Endothelial cell of umbilical vein (primary cell): ENCODE data around the gene SFI1. TPM values are rescaled to one million over a fixed set of nuclear protein-coding genes. Genes with fewer than 3 reads are reported as not detected.

Experiments
- BruUV-seq: library from RNA; stranded (reverse); fragments of 400-500 nt; replicated peaks from 2 replicates; lab custom pipeline; 2021; lab: Mats Ljungman, UMichigan
- CTCF ChIA-PET: fragments of 300-600, 350-600 bp; sonication (Branson Sonifier 250); formaldehyde crosslinking; loops from one replicate; lab custom pipeline; 2021; ENCODE audit warnings: antibody characterized with exemption, inconsistent platforms; lab: Charles Lee
- POLR2A ChIA-PET: fragments of 300-600, 350-600 bp; sonication (Branson Sonifier 250); formaldehyde crosslinking; loops from one replicate; lab custom pipeline; 2021; ENCODE audit warnings: antibody characterized with exemption, inconsistent platforms; lab: Charles Lee
- DNase-seq: peaks from one replicate; pipeline ENCODE4 v3.0.0-alpha.2; 2011; ENCODE audit warnings: low read depth, low spot score
- FAIRE-seq: peaks from 2 replicates; lab custom pipeline; 2011; peaks lifted over from hg19 to GRCh38; lab: Jason Lieb, UNC
- H2AFZ ChIP-seq: 2 replicates; pipeline ENCODE4 v1.6.0; 2012; ENCODE audit warnings: low read depth, low read length, control low read depth, inconsistent platforms
- H3K27ac ChIP-seq: 2 replicates; pipeline ENCODE4 v1.5.1; 2011; ENCODE audit warnings: low read depth, mild to moderate bottlenecking, control low read depth, low read length, moderate library complexity; ENCODE audit not compliant: insufficient read depth
- H3K27me3 ChIP-seq, 2 experiments: 2 replicates each; pipeline versions ENCODE4 v1.6.0 to v1.6.1; 2011; ENCODE audit warnings: low read length in 2 of 2, mixed read lengths in 1 of 2; ENCODE audit not compliant: control insufficient read depth in 2 of 2, insufficient read depth in 2 of 2
- H3K36me3 ChIP-seq, 2 experiments: 2 replicates in 1 of 2; 3 replicates in 1 of 2; pipeline ENCODE4 v1.5.1; 2011; ENCODE audit warnings: low read length in 2 of 2, mild to moderate bottlenecking in 1 of 2, moderate library complexity in 1 of 2; ENCODE audit not compliant: control insufficient read depth in 2 of 2, insufficient read depth in 2 of 2; ENCODE audit errors: extremely low read depth in 1 of 2
- H3K4me1 ChIP-seq: 3 replicates; pipeline ENCODE4 v1.5.1; 2011; ENCODE audit warnings: mild to moderate bottlenecking, low read length; ENCODE audit not compliant: control insufficient read depth, insufficient read depth; ENCODE audit errors: extremely low read depth
- H3K4me2 ChIP-seq: 2 replicates; pipeline ENCODE4 v1.6.1; 2011; ENCODE audit warnings: low read length, control low read depth, mixed read lengths; ENCODE audit not compliant: insufficient read depth
- H3K4me3 ChIP-seq, 3 experiments: fragments of 200-600 bp in 1 of 3; sonication (generic), shearing (Covaris generic) in 1 of 3; replicated peaks in 1 of 3; 2 replicates each; pipeline ENCODE4 v1.5.1; 2011 to 2016; ENCODE audit warnings: control low read depth in 3 of 3, low read length in 3 of 3, mild to moderate bottlenecking in 2 of 3, inconsistent platforms in 1 of 3, low read depth in 1 of 3, moderate library complexity in 1 of 3; ENCODE audit not compliant: insufficient read depth in 1 of 3
- H3K79me2 ChIP-seq: 2 replicates; pipeline ENCODE4 v1.6.0; 2012; ENCODE audit warnings: low read length, inconsistent platforms; ENCODE audit not compliant: control insufficient read depth, insufficient read depth
- H3K9ac ChIP-seq: replicated peaks from 2 replicates; pipeline ENCODE3; 2011; ENCODE audit warnings: low read length, control low read depth; ENCODE audit not compliant: insufficient read depth; ENCODE audit errors: extremely low read depth
- H3K9me1 ChIP-seq: replicated peaks from 3 replicates; pipeline ENCODE4 v1.6.0; 2011; ENCODE audit warnings: mild to moderate bottlenecking, low read length; ENCODE audit not compliant: control insufficient read depth, insufficient read depth; ENCODE audit errors: extremely low read depth
- H3K9me3 ChIP-seq: replicated peaks from 2 replicates; pipeline ENCODE4 v1.5.1; 2012; ENCODE audit warnings: low read length, inconsistent platforms; ENCODE audit not compliant: control insufficient read depth, insufficient read depth
- H4K20me1 ChIP-seq: replicated peaks from 2 replicates; pipeline ENCODE3; 2011; ENCODE audit warnings: mild to moderate bottlenecking, low read length; ENCODE audit not compliant: control insufficient read depth, insufficient read depth; ENCODE audit errors: extremely low read depth
- EZH2 ChIP-seq: IDR thresholded peaks from 2 replicates; pipeline ENCODE4 v1.6.1; 2012; ENCODE audit warnings: borderline replicate concordance, low read depth, mild to moderate bottlenecking, moderate library complexity, low read length, inconsistent platforms; ENCODE audit not compliant: severe bottlenecking
- FOS ChIP-seq: IDR thresholded peaks from 2 replicates; pipeline ENCODE4 v1.6.1; 2011; ENCODE audit warnings: mild to moderate bottlenecking, low read length, moderate library complexity, borderline replicate concordance; ENCODE audit not compliant: insufficient read depth
- GATA2 ChIP-seq: IDR thresholded peaks from 2 replicates; pipeline ENCODE4 v1.7.0; 2011; ENCODE audit warnings: low read depth, mild to moderate bottlenecking, moderate library complexity, mixed read lengths, low read length; ENCODE audit not compliant: insufficient read length, insufficient read depth
- JUN ChIP-seq: IDR thresholded peaks from 2 replicates; pipeline ENCODE4 v1.6.1; 2011; ENCODE audit warnings: borderline replicate concordance, low read depth; ENCODE audit not compliant: insufficient read length, insufficient read depth
- MYC ChIP-seq: IDR thresholded peaks from one replicate; pipeline ENCODE4 v1.6.1; 2011; ENCODE audit warnings: mild to moderate bottlenecking, low read depth, low read length
- POLR2A ChIP-seq: IDR thresholded peaks from 2 replicates; pipeline ENCODE4 v1.6.1; 2012; ENCODE audit warnings: low read depth, mild to moderate bottlenecking, control low read depth, low read length
- POLR2AphosphoS5 ChIP-seq: IDR thresholded peaks from 2 replicates; pipeline ENCODE4 v1.6.1; 2012; ENCODE audit warnings: low read depth, mild to moderate bottlenecking, control low read depth, low read length, moderate library complexity; ENCODE audit not compliant: insufficient read depth
- dilution Hi-C: fragments of 300-500 bp; cut with MboI; formaldehyde crosslinking; loops from one replicate; pipeline ENCODE4 v1.15.0; 2019; ENCODE audit warnings: low sequenced_read_pairs; ENCODE audit not compliant: extremely low pct_ligation_motif_present
- intact Hi-C: fragments of 100-400 bp; cut with micrococcal nuclease; formaldehyde crosslinking; loops from one replicate; pipeline ENCODE4 v1.10.0; 2022
- polyA plus RNA-seq, 4 experiments: library from polyadenylated mRNA; depleted of rRNA in 3 of 4; stranded (reverse) in 3 of 4; unstranded in 1 of 4; fragments of >200 nt; gene quantifications; 2 replicates each; pipeline versions ENCODE4 v1.2.1 to v1.2.3, GENCODE V29; 2011 to 2012; ENCODE audit warnings: missing spikeins in 1 of 4
- total RNA-seq: library from RNA; stranded (reverse); gene quantifications from 2 replicates; pipeline ENCODE4 v1.2.3, GENCODE V29; 2021
- TF ChIP-seq, protein P1 (sequence below), 2 donors: IDR thresholded peaks; 1 replicate in 1 of 2; 2 replicates in 1 of 2; pipeline ENCODE4 v1.5.1; 2011; ENCODE audit warnings: low read length in 2 of 2, mild to moderate bottlenecking in 2 of 2, moderate library complexity in 2 of 2, control low read depth in 1 of 2, inconsistent platforms in 1 of 2, low read depth in 1 of 2; ENCODE audit not compliant: insufficient read depth in 1 of 2; ENCODE audit errors: extremely low read depth in 1 of 2
- TF ChIP-seq, protein P2 (sequence below): IDR thresholded peaks from 2 replicates; pipeline ENCODE4 v1.6.1; 2011; ENCODE audit not compliant: insufficient read depth, insufficient read length

Gene SFI1
- total and polyA plus RNA-seq, 2 donors (not counting 3 experiments of a cell fraction or from before 2014, with no cell fraction given), result 12.5 to 46.4 TPM

DNA sequence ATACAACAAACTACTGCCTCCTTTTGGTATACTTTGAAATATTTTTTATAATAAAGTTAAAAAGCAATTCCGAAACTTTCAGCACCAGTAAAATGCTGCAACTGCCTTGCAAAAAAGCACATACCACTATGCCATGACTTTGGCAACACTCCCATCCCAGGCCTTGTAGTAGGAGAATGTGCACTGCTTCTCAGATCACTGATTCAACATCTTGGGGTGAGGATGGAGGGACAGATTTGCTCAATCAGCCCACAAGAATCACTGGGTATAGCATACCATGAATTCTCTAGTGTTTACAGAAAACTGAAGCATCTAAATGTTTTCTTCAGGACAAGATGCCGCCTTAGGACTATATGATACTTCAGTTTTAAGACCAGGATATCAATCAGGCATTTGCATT is 21.6 kb upstream of the SFI1 start:
- Histone ChIP-seq H3K27me3 (no peaks in the 10 kb centered on the region), H3K36me3 (peaks cover 2% of the 10 kb centered on the region in 2 experiments), H3K4me3 (no peak overlapping the region), H3K4me2 (no peak overlapping the region), H3K79me2 (peaks cover 64% of the 10 kb centered on the region), H3K9me1 (no peaks in the 10 kb centered on the region), H3K27ac (no peak overlapping the region), H3K4me1 (no peaks in the 10 kb centered on the region), H4K20me1 (peaks cover 2% of the 10 kb centered on the region), H3K9me3 (no peaks in the 10 kb centered on the region), H3K9ac (no peak overlapping the region), H2AFZ (no peak overlapping the region)
- dilution Hi-C loops, result no loop called here
- ChIA-PET POLR2A (no interaction called here), CTCF (no interaction called here)
- no peak for FAIRE-seq
- TF ChIP-seq, protein P1, sequence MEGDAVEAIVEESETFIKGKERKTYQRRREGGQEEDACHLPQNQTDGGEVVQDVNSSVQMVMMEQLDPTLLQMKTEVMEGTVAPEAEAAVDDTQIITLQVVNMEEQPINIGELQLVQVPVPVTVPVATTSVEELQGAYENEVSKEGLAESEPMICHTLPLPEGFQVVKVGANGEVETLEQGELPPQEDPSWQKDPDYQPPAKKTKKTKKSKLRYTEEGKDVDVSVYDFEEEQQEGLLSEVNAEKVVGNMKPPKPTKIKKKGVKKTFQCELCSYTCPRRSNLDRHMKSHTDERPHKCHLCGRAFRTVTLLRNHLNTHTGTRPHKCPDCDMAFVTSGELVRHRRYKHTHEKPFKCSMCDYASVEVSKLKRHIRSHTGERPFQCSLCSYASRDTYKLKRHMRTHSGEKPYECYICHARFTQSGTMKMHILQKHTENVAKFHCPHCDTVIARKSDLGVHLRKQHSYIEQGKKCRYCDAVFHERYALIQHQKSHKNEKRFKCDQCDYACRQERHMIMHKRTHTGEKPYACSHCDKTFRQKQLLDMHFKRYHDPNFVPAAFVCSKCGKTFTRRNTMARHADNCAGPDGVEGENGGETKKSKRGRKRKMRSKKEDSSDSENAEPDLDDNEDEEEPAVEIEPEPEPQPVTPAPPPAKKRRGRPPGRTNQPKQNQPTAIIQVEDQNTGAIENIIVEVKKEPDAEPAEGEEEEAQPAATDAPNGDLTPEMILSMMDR (IDR thresholded peaks at IDR 0.05; ENCODE audit: extremely low read depth in 1 of 2, insufficient read depth in 1 of 2, low read depth in 1 of 2, low read length in 2 of 2), result no peak
- TF ChIP-seq, protein P2, sequence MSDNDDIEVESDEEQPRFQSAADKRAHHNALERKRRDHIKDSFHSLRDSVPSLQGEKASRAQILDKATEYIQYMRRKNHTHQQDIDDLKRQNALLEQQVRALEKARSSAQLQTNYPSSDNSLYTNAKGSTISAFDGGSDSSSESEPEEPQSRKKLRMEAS, result no peak
- TF ChIP-seq JUN (no peak), FOS (no peak), EZH2 (no peak), POLR2AphosphoS5 (no peak), GATA2 (no peak), MYC (no peak), POLR2A (no peak)
- no peak for DNase-seq
- no TSS peak for BruUV-seq
- intact Hi-C loops, result no loop called here
